Mesothelial cell of epicardium (in vitro differentiated cells): ENCODE measurements around the gene EIF3I. TPM values are rescaled to one million over a fixed set of nuclear protein-coding genes. Genes with fewer than 3 reads are reported as not detected.
A peak's percentile ranks its signal among the peaks of the same experiment; 100 is the strongest.

Experiments
- DNase-seq, 2 experiments: peaks; one replicate each; pipeline ENCODE4 v3.0.0; 2021; ENCODE audit warnings: low spot score in 2 of 2; ENCODE audit not compliant: unreplicated experiment in 2 of 2
- H3K27ac Mint-ChIP-seq: 2 replicates; pipeline ENCODE4 v1.8.0; 2021; ENCODE audit warnings: mixed read lengths
- H3K27me3 Mint-ChIP-seq: 2 replicates; pipeline ENCODE4 v1.8.0; 2021; ENCODE audit warnings: low read depth, mixed read lengths
- H3K36me3 Mint-ChIP-seq: 2 replicates; pipeline ENCODE4 v1.8.0; 2021; ENCODE audit warnings: mixed read lengths
- H3K4me1 Mint-ChIP-seq: 2 replicates; pipeline ENCODE4 v1.8.0; 2021; ENCODE audit warnings: mixed read lengths
- H3K4me3 Mint-ChIP-seq: 2 replicates; pipeline ENCODE4 v1.8.0; 2021; ENCODE audit warnings: mild to moderate bottlenecking, moderate library complexity, mixed read lengths
- H3K9me3 Mint-ChIP-seq: 2 replicates; pipeline ENCODE4 v1.8.0; 2021; ENCODE audit warnings: mixed read lengths
- total RNA-seq: library from RNA; stranded (reverse); gene quantifications from 3 replicates; pipeline ENCODE4 v1.2.1, GENCODE V29; 2021
- TF ChIP-seq, protein P1 (sequence below): fragments of 200-600 bp; sonication (generic); IDR thresholded peaks from one replicate; pipeline ENCODE4 v1.5.0; 2021; ENCODE audit warnings: antibody characterized with exemption; ENCODE audit not compliant: unreplicated experiment

Gene EIF3I
- total RNA-seq, 1 donor from 2014 or later: 146 TPM

GRCh38 chr1:32199043-32199716 lies 23.0 kb upstream of the EIF3I start:
- Mint-ChIP-seq H3K36me3 (peaks cover 7% of the 10 kb centered on the region), H3K4me3 (no peak overlapping the region), H3K27me3 (no peaks in the 10 kb centered on the region), H3K4me1 (peaks cover 16% of the 10 kb centered on the region), H3K27ac (peak overlapping the region; percentile 34), H3K9me3 (no peaks in the 10 kb centered on the region)
- no peak for DNase-seq
- TF ChIP-seq, protein P1, sequence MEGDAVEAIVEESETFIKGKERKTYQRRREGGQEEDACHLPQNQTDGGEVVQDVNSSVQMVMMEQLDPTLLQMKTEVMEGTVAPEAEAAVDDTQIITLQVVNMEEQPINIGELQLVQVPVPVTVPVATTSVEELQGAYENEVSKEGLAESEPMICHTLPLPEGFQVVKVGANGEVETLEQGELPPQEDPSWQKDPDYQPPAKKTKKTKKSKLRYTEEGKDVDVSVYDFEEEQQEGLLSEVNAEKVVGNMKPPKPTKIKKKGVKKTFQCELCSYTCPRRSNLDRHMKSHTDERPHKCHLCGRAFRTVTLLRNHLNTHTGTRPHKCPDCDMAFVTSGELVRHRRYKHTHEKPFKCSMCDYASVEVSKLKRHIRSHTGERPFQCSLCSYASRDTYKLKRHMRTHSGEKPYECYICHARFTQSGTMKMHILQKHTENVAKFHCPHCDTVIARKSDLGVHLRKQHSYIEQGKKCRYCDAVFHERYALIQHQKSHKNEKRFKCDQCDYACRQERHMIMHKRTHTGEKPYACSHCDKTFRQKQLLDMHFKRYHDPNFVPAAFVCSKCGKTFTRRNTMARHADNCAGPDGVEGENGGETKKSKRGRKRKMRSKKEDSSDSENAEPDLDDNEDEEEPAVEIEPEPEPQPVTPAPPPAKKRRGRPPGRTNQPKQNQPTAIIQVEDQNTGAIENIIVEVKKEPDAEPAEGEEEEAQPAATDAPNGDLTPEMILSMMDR: no peak

- Mint-ChIP-seq H3K4me3 (peak overlapping the region; percentile 87), H3K36me3 (peaks cover 5% of the 10 kb centered on the region), H3K4me1 (peaks cover 17% of the 10 kb centered on the region), H3K9me3 (no peaks in the 10 kb centered on the region), H3K27me3 (no peaks in the 10 kb centered on the region), H3K27ac (peak overlapping the region; percentile 87)
- TF ChIP-seq, protein P1: no peak
- no peak for DNase-seq
Observed at GRCh38 chr1:32199717-32200072, 22.5 kb upstream of the EIF3I start.

GRCh38 chr1:32200226-32201010 lies 21.8 kb upstream of the EIF3I start, which contains the start of gene CCDC28B:
Gene CCDC28B, plus strand, starts transcription at chr1:32200595. Its CDS starts 1,341 bp downstream, at chr1:32201936.
- Mint-ChIP-seq H3K27ac (peak within 1 kb of the TSS; percentile 94), H3K27me3 (no peaks in the 10 kb centered on the region), H3K9me3 (no peaks in the 10 kb centered on the region), H3K4me1 (peaks cover 19% of the 10 kb centered on the region), H3K36me3 (peaks cover 5% of the 10 kb centered on the region), H3K4me3 (peak within 1 kb of the TSS; percentile 87)
- peak in 1 of 2 experiments; percentile 57 for DNase-seq
- TF ChIP-seq, protein P1: no peak

GRCh38 chr1:32201011-32201855 lies 21.0 kb upstream of the EIF3I start:
- DNase-seq: peak; percentile 45 to 66
- H3K9me3 Mint-ChIP-seq: no peaks in the 10 kb centered on the region
- TF ChIP-seq, protein P1: no peak
- H3K4me1 Mint-ChIP-seq: peaks cover 24% of the 10 kb centered on the region
- peak overlapping the region; percentile 87 for H3K4me3 Mint-ChIP-seq
- no peaks in the 10 kb centered on the region for H3K27me3 Mint-ChIP-seq
- peaks cover 5% of the 10 kb centered on the region for H3K36me3 Mint-ChIP-seq
- peak overlapping the region; percentile 94 for H3K27ac Mint-ChIP-seq

DNA sequence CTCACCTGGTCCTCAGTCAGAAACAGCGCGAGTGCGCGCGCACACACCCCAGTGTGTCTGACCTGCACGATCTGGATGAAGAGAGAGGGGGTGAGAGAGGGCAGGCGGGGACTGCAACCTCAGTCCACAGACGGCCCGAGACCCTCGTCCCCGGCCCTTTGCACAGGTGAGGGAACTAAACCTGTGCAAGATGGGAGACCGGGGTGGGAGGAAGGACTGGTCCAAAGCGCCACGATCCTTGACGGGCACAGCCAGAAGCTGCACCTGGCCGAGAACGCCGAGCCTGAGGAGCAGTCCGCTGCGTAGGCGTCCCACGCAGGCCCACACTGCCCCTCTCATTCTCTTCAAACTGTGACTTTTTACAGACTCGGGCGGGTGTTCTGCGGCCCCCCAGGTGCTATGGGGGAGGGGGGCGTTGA lies 17.3 kb upstream of the EIF3I start:
- no peak for DNase-seq
- H3K27ac Mint-ChIP-seq: peak overlapping the region; percentile 86
- peak overlapping the region; percentile 89 for H3K4me3 Mint-ChIP-seq
- H3K4me1 Mint-ChIP-seq: peaks cover 27% of the 10 kb centered on the region
- H3K36me3 Mint-ChIP-seq: no peaks in the 10 kb centered on the region
- H3K9me3 Mint-ChIP-seq: no peaks in the 10 kb centered on the region
- TF ChIP-seq, protein P1: no peak
- H3K27me3 Mint-ChIP-seq: no peaks in the 10 kb centered on the region
